GM18867 (cell line): Measurements from ENCODE around the gene VWA8.
"Not testable (repeated sequence)": the region's sequence is repeated elsewhere in the genome, so short reads cannot be mapped to it uniquely, and the experiment has no call there.

Experiments used
- ATAC-seq: cut with Tn5 transposase; IDR thresholded peaks from one replicate; pipeline ENCODE4 v1.9.1; 2021; ENCODE audit warnings: mild to moderate bottlenecking, moderate library complexity; ENCODE audit not compliant: unreplicated experiment

VWA8 gene

GRCh38 chr13:41624041-41624440, 336.9 kb downstream of the VWA8 start:
- ATAC-seq, result no peak

DNA sequence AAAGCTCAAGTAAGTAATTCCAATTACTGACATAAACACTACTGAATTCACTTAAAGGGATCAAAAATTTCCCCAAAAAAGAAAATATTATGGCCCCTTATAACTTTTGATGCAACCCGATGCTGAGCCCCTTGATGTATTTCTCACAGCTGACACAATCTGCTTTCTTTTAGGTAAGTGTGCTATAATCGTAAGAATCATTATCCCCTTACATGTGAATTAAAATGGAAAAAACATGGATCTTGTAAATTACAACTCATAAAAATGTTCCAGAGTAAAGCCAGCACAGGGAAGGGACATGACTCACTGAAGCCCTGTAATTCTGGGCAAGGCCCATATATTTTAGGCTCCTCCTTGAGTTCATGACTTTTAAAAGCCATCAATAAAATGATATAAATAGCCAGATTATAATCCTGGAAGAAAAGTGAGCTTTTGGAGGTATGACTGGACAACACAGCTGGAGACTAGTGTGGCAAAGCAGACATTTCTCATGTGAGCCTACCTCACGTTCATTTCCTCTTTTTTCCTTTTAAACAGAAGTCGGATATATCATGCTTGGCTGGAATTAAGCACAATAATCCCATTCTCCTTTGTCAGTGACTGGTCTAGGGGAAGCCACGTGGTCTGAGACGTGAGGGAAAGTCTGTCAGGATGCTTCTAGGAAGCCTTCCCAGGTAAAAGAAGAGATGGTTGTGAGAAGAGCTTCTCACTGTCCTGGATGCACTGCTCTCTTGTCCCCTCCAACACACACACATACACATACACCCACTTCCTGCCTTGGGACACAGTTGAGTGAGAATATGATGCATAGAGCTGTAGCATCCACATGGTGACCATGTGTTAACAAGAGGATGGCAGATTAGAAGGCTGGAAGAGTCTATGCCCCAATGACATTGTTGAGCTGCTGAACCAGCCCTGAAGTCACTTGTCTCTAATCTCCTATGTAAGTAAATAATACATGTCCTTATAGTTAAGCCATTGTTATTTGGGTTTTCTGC, 338.2 kb downstream of the VWA8 start:
- ATAC-seq, result no peak

DNA sequence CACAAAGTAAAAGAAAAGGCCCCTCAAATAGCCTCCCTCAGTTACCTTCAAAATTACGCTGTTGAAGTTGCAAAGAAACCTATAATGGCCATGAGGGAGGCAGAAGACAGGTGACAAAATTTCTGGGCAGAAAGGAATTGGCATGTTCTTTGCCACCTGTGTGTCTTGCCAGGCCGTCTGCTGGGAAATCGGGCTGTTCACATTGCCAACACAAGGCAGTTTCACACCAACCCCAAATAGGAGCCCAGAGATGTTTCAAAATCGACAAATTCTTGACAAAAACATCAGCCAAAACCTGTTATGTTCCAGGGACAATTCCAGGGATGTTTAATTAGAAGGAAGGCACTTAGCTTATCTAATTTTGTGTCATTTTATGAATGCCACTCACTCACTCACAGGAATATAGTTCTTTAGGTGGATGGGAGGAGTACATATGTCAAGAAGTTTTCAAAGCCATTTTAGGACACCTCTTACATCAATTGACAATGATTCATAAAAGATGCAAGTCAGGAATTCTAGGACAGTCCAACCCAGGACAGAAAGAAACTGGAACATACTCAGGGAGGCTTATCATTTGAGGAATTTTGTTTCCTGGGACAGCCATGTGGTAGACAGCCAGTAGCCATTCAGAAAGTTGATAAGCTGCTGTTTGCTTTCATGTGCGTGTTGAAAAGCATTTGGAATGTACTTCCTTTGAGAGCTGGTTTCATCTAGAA, 339.0 kb downstream of the VWA8 start:
- ATAC-seq, result no peak

GRCh38 chr13:41617633-41618032, 343.3 kb downstream of the VWA8 start:
- ATAC-seq, result not testable (repeated sequence)

DNA sequence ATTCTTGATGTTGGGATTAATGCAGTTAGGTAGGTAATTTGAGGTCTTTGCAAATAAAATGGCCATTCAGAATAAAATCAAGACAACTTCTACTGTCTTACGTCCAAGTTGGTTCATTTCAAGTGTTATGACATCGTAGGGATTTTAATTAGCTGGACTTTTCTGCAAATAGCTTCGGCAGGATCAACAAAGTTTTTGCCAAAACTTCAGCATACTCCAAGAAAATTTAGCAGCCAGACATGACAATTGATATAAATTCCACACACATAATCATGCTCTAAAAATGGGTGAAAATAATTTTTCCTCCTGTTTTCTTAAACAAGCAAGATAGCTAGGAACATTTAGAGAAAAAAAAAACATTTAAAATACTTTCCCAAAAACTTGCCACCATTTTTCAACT, 344.8 kb downstream of the VWA8 start:
- no peak for ATAC-seq

- no peak for ATAC-seq
Observed at GRCh38 chr13:41615528-41615855, 345.4 kb downstream of the VWA8 start.

DNA sequence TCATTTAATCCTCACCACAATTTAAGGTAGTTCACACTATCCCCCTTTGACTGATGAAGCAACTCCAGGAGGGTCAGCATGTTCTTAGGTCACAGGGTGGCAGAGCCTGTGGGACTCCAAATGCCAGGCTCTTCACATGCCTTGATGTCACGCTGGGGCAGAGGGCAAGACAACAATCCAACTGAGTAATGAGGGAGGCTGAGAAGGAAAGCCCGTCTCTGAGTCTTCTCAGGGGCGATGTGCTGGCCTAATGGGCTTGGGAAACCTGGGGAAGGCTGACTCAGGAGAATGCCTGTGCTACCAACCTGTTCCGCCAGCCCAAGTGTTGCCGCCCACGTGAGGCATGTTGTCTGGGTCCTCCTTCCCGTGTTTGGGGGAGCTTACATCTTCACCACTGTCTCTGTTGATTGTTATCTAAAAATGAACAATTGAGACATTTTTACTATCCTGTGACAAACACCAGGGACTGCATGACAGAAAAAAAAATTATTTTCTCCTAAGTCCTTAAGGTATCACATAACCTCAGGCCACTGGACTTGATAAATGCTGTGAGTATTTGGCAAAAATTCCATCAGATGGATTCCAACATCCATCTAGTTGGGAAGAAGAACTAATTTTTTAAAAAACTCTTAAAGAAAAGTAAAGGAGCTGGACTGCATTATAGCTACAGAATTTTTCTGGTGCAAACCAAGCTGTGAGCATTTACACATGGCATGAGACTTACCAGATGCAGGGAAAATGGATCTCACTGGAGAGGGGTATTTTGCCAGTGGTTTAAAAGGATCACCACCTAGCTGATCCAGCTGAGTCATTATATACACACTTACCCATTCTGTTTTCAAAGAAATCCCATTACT, 346.0 kb downstream of the VWA8 start:
- ATAC-seq, result no peak

GRCh38 chr13:41613984-41614661, 346.8 kb downstream of the VWA8 start:
- no peak for ATAC-seq

GRCh38 chr13:41613471-41613870, 347.4 kb downstream of the VWA8 start:
- no peak for ATAC-seq

- ATAC-seq, result no peak
Observed at GRCh38 chr13:41611385-41611784, 349.5 kb downstream of the VWA8 start.

GRCh38 chr13:41610404-41610803, 350.5 kb downstream of the VWA8 start:
- no peak for ATAC-seq

GRCh38 chr13:41609828-41610227, 351.1 kb downstream of the VWA8 start:
- no peak for ATAC-seq

DNA sequence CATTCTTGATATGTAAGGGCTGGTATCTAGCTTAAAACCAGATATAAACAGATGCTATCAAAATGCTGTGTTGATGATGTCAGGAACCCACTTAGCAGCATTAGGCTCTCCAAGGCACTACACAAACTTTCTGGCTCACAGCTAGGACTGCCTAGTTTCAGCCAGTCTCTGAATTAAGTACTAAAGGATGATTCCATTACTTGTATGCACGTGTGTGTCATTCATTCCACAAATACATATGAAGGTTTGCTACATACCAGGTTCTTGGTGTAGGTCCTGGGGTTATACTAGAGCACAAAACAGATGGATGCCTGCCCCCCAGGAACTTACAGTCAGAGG, 352.1 kb downstream of the VWA8 start:
- ATAC-seq, result no peak

GRCh38 chr13:41608111-41608838, 352.6 kb downstream of the VWA8 start:
- ATAC-seq, result no peak

DNA sequence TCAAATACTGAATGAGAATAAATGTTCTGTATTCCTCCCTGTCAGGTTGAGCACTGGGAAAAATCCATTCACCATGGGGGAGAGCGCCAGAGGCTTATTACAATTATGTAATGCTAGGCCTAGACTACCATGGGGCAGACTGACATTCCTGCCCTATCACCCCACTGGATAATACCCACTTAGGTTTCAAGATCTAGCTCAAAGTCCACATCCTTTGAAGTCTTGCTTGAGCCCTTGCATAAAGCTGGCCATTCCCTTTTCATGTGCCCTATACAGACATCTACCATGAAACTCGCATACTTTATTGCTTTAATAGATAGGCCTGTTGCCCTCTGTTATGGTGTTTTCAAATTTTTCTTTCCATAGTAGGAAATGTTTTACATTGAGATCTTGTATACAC, 354.3 kb downstream of the VWA8 start:
- no peak for ATAC-seq

DNA sequence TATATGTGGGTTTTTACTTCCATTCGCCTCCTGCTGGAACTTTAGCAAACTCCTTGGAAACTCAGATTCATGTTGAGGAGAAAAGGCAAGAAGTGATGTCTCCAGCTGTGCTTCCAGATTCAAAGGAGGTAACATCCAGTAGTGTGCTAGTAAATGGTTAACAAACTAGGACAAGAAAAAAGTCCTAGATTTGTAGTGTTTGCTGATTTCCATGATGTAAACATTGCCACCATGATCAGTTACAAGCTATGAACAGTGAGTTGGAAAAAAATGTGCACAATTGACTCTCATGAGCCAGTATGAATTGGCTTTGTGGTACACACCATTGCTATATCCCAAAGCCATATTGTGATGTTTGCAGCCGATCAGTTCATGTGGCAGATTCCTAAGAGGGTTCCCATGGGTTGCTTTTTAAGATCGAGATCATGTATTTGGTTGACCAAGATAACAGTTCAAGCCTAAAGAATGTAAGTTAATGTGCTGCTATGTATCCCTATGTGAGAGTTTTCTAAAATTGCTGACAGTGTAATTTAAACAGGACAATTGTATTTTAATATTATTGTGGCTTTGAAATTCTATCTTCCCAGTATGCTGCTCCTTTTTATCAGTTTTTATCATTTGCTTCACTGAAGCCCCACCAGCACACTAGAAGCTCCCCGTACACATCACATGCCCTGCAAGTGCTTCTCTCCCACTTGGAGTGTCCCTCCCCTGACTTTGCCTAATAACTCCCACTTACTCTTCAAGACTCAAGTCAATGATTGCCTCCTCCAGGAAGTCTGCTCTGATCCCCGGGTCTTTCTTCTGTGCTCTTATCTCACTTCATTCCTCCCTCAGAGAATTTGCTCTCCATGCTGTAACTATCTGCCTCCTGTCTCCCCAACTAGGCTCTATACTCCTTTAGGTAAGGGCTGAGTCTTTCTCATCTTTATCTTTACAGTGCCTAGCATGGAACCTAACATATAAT, 355.3 kb downstream of the VWA8 start:
- no peak for ATAC-seq

- no peak for ATAC-seq
Observed at GRCh38 chr13:41603917-41604316, 357.0 kb downstream of the VWA8 start.

- no peak for ATAC-seq
Observed at GRCh38 chr13:41601718-41602445, 359.0 kb downstream of the VWA8 start.
